HG03432 (cell line): ENCODE results near the gene CRABP1.

Experiments used
- ATAC-seq: cut with Tn5 transposase; IDR thresholded peaks from one replicate; pipeline ENCODE4 v1.9.1; 2021; ENCODE audit warnings: mild to moderate bottlenecking, moderate library complexity; ENCODE audit not compliant: unreplicated experiment

Gene CRABP1

GRCh38 chr15:78343276-78344060 is 3.3 kb downstream of the CRABP1 start:
- no peak for ATAC-seq

- ATAC-seq = no peak
These were observed 5.4 kb downstream of the CRABP1 start for GRCh38 chr15:78345396-78346125.

- no peak for ATAC-seq
These were observed 7.7 kb downstream of the CRABP1 start for GRCh38 chr15:78347586-78348543.

GRCh38 chr15:78350058-78350457 is 9.9 kb downstream of the CRABP1 start:
- ATAC-seq = no peak

DNA sequence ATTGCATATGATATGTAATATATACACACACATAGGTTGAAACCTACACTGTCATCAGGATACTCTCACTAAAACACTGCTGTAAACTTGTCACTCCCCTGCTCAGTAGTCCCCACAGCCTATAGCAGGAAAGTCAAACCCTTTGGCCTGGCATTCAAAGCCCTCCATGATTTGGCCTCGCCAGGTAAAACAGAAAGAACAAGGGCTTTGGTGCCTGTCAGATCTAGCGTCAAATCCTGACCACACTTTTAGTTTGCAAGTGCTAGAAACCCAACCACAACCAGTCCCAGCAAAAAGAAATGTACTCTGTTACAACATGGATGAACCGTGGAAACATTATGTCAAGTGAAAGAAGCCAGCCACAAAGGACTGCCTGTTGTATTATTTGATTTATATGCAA is 11.4 kb downstream of the CRABP1 start:
- ATAC-seq = no peak

DNA sequence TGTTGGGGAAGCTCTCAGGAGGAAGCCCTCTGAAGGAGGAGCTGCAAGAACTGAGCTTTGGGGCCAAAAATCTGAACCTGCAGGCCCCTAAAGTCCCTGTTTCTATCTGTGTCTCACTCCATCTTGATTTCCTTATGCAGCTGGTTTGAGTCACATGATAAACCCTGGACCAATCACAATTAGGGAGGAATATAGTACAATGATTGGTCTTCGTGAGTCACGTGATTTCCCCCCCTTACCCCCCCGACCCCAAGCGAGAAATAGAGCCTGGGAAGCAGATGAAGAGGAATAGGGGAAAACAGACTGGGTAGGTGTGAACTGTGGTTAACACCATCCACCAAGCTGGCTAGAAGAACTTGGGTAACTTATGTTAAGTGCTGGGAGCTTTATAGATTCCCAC is 12.9 kb downstream of the CRABP1 start:
- no peak for ATAC-seq

DNA sequence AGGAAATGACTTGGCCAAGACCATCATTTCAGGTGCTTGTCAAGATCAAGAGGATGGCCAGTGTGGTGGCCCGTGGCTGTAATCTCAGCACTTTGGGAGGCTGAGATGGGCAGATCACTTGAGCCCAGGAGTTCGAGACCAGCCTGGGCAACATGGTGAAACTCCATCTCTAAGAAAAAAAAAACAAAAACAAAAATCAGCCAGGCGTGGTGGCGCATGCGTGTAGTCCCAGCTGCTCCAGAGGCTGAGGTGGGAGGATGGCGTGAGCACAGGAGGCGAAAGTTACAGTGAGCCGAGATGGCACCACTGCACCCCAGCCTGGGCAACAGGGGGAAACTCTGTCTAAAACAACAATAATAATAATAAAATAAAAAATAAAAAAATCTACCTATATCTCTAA is 15.0 kb downstream of the CRABP1 start:
- no peak for ATAC-seq

DNA sequence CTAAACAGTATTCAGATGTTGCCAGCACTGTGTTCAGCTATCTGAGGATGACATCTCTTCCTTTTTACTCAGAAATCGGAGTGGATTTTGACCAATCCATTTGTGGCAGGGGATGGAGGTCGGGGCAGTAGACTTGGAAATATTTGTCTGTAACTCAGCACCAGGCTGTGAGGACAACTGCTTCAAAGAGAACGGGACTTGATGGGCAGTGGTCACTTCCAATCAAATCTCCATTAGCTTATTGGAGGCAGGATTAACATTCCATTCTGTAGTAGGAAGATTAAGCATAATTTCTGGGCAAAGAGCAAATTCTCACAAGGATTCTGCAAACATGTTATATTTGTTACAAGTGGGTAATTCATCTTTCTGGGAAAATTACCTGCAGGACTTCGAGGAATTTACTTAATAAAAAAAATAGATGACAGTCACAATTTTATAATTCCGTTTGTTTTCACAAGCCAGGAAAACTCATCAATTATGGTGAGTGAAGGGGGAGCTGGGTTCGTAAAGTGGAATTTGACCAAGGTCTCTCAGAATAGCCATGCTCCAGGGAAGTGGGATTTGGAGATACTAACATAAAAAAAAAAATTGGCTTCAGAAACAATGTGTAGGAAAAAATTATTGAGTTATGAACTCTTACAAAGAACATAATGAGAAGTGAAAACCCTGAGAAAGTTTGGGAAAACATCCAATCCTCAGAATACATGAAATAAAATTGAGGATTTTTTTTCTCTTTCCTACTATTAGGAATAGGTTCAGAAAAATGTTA is 18.1 kb downstream of the CRABP1 start:
- ATAC-seq = no peak

DNA sequence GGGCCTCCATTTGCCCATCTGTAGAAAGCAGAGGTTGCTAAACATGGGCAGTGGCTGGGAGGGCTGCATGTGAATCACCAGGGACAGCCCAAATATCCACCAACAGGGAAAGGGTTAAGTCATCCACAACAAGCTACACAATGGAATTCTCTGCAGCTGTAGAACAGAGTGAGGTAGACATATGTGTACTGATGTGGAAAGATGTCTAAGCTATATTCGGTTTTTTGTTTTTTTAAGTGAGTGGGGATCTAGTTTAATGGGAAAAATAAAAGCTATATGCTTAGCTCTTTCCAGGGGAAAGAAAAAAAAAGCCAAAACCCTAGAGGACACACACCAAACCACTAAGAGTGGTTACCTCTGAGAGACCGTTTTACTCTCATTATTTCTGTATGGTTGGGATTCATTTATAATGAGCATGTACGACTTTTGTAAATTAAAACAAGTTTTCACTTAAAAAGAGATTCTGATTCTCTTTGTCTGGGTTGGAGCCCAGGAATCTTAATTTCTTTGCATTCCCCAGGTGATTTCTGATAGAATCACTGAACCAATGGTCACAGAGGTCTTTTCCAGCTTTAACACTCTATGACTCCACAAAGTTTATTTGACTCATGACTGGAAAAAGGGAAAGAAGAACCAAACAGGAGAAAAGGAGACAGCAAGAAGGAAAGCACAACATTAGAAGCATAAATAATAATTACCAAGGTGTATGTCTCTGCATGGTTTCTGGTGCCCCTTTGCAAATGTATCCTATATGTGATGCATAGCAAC is 19.1 kb downstream of the CRABP1 start:
- no peak for ATAC-seq

DNA sequence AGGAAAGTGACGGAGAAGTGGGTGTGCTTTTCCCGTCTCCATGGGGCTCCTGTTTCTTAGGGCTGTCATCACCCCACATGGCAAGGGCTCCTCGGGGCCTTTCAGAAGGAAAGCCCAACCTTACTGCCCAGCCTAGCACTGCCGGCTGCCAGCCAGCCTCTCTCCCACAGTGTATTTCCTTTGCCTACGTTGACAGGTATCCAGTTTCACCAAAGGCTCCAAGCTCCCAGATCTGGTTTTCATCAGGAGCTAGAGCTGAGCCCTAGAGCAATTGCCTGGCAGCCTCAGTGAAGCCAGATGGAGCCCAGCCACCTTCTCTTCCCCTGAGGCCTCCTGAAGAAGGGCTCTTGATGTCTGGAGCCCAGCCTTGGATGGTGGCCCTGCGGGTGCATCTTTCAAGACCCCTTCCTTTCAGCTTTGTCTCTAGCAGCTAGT is 20.2 kb downstream of the CRABP1 start:
- ATAC-seq = no peak

DNA sequence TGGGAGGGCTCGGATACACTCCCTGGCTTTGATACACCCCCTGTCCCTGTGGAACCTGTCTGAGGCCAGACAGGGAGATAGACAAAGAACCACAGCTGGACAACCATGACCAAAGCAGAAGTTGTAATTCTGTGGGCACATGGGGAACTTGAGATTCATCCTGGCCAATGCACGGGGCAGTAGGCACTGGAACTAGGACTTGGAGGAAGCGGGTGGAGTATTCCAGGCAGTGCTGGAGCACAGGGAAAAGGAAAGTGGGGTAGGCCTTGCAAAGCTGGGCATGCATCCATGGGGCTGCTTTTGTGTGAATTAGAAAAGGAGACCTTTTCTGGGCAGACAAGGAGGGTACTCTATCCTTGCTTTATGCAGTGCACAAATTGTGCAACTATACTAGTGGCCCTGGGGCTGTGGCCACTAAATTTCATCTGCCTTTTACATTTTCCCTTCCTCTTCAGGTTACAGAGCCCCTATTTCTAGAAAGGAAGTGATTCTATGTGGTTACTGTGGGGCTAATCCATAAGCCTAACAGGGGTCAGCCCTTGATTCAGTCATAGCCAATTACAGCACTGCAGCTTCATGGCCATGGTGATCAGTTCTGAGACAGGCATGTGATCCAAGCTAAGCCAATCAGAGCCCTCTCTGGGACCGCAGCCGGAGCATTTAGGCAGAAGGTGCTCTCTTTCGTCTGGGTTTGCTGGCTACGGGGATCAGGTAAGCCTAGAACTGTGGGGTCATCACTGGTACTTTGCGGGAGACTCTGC is 21.0 kb downstream of the CRABP1 start:
- no peak for ATAC-seq

- ATAC-seq = no peak
These were observed 21.8 kb downstream of the CRABP1 start for GRCh38 chr15:78361771-78362506.

DNA sequence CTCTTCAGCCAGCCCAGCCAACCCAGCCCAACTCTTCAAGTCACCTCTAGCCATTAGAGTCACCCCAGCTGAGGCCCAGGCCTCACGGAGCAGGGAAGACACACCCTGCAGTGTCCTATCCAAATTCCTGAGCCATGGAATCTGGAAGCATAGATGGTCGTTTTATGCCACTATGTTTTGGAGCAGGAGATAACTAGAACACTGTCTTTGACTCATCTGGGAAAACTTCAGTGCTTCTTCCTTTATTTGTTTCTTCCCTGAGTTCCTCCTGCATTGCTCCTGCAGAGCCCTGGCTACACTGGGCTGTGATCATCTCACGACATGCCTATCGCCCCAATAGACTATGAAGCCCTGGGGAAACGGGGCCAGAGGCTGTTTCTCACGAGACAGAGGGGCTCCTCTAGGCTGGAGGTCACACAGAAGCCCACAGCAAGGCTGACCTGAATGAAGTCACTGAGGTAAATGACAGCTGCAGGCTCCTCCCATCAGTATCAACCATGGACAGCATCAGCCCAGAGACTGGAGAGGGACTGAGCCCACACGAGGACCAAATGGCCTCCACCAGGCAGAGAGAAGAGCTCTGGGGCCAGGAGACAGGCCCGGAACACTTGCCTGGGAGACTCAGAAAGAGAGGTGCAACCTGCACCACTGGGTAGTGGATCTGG is 22.7 kb downstream of the CRABP1 start:
- ATAC-seq = no peak

GRCh38 chr15:78363381-78363734 is 23.2 kb downstream of the CRABP1 start:
- no peak for ATAC-seq

DNA sequence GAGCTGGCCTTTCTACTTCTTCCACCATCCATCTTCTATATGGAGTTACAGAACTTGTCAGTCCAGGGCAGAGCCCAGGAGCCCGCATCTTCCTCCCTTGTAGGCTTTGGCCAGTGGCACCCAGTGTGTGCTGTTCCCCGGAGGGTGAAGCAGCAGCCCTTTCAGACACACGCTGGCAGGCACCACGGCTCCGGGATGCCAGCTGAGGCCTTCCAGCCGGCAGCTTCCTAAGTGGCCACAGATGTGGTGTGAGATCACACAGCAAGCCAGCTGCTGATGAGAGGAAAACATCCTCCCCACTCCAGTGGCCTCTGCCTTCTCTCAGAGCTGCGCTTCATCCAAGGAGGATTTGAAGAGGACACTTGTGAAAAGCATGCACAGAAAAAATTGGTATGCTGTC is 24.1 kb downstream of the CRABP1 start:
- ATAC-seq = no peak

GRCh38 chr15:78365917-78366316 is 25.8 kb downstream of the CRABP1 start:
- ATAC-seq = no peak

DNA sequence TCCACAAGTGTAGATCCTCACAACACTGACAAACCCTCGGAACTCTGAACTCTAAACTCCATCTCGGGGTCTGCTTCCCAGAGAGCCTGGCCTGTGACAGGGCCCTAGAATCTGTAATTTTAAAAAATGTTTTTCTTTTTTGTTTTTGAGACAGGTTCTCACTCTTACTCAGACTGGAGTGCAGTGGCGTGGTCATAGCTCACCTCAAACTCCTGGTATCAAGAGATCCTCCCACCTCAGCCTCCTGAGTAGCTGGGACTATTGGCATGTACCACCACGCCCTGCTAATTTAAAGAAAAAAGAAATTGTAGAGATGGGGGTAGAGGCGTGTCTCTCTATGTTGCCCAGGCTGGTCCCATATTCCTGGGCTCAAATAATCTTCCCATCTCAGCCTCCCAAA is 26.2 kb downstream of the CRABP1 start:
- ATAC-seq = no peak

DNA sequence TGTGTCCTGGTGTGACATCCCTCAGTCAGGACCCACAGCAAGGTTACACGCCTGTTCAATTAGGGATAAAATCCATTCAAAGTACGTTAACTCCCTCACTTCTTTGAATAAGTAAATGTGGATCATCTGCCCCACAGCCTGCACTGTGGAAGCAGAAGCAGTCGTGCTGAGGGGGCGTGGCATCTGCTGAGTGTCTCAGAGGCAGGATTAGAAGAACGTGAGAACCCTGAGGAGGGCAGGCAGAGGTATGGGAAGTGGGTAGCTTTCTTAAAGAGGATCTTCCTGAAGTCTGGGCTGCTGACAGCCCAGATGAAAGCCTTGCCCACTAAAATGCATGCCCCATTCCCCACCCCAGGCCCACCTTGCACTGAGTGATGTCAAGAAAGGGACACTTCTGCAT is 28.5 kb downstream of the CRABP1 start:
- ATAC-seq = no peak
